ENCODE results near the gene GRID1.

GRID1 gene

GRCh38 chr10:85593226-85593772, 773.3 kb downstream of the GRID1 start:
- no peak overlapping the region for H3K4me3 ChIP-seq (ENCODE audit: low read length)
- TF ChIP-seq CTCF (IDR thresholded peaks at IDR 0.05; ENCODE audit: insufficient read depth, low read depth, low read length, missing control alignments) = no peak
- DNase-seq (ENCODE audit: low read depth) = no peak

DNA sequence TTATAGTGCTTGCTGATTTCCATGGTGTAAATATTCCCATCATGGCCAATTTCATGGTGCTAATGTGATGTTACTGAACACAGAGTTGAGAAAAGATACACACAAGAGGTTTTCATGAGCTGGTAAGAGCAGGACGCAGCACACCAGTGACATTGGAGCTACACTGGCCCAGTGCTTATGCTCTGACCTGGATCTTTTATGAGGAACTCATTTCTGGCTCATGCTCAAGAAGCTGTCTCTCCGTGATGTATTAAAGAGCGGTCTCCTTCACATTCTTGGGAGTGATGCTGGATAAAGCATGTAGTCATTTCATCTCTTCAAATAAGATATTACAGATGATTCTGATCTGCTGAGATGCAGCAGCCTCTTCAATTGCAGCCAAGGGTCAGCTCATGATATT, 785.2 kb downstream of the GRID1 start:
- H3K4me3 ChIP-seq (ENCODE audit: low read length) = no peak overlapping the region
- DNase-seq (ENCODE audit: low read depth) = no peak
- TF ChIP-seq CTCF (IDR thresholded peaks at IDR 0.05; ENCODE audit: insufficient read depth, low read depth, low read length, missing control alignments) = no peak

DNA sequence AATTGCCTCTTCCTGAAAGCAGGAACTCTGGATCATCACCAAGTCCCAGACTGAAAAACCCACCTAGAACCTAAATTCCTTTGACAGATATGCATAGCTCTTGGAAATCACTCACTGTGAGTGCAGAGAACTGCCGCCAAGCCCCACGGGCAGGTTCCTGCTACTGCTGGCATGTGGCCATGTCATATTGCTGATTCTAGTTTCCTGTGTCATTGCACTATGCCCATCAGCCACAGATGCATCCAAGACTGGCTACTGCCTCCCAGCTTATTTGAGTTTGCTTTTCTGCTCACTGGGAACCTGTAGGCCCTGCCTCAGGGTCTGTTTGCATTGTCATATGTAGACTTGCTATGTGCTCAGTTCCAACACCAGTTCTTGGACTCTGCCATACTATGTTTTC, 786.0 kb downstream of the GRID1 start:
- peak; percentile 33 for DNase-seq (ENCODE audit: low read depth)
- H3K4me3 ChIP-seq (ENCODE audit: low read length) = no peak overlapping the region
- no peak for TF ChIP-seq CTCF (IDR thresholded peaks at IDR 0.05; ENCODE audit: insufficient read depth, low read depth, low read length, missing control alignments)

DNA sequence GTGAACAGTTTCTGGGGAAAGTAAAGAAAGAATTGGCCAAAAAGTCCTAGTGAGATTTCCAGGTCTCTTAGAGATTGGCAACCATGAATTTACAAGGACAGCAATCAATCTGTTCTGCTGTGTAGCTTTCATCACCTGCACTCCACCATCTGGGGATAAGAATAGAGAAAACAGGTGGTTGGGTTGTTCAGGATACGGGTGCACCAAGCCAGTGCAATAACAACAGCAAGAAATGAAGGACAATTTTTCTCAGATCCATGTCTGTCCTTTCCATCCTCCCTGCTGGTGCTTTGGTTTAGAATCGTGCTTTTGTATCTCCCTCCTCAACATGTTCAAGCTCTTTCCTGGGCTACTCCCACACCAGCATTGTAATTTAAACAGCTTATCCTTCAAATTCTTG, 787.7 kb downstream of the GRID1 start:
- no peak for TF ChIP-seq CTCF (IDR thresholded peaks at IDR 0.05; ENCODE audit: insufficient read depth, low read depth, low read length, missing control alignments)
- H3K4me3 ChIP-seq (ENCODE audit: low read length) = no peak overlapping the region
- DNase-seq (ENCODE audit: low read depth) = no peak

GRCh38 chr10:85575441-85575840, 791.2 kb downstream of the GRID1 start:
- no peak for DNase-seq (ENCODE audit: low read depth)
- H3K4me3 ChIP-seq (ENCODE audit: low read length) = no peak overlapping the region
- TF ChIP-seq CTCF (IDR thresholded peaks at IDR 0.05; ENCODE audit: insufficient read depth, low read depth, low read length, missing control alignments) = no peak

DNA sequence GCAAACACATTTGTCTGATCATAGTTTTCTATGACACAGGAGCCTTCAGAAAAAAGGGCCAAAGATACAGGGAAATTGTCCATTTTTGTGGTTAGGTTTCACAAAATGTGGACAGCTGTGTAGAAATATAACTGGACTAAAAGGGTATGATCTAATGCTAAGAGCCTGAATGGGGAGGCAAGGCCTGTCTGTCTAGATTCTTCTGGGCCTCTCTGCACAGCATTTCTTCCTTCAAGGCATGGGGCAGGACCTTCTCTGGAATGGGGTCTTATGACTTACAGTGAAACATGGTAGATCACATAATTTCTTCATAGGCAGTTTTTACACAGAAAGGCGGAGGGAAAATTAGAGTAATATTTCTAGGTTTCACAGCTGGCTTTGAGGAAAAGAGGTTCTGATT, 795.7 kb downstream of the GRID1 start:
- H3K4me3 ChIP-seq (ENCODE audit: low read length) = no peak overlapping the region
- no peak for TF ChIP-seq CTCF (IDR thresholded peaks at IDR 0.05; ENCODE audit: insufficient read depth, low read depth, low read length, missing control alignments)
- DNase-seq (ENCODE audit: low read depth) = no peak

- H3K4me3 ChIP-seq (ENCODE audit: low read length) = no peak overlapping the region
- TF ChIP-seq CTCF (IDR thresholded peaks at IDR 0.05; ENCODE audit: insufficient read depth, low read depth, low read length, missing control alignments) = no peak
- DNase-seq (ENCODE audit: low read depth) = no peak
These were observed 801.2 kb downstream of the GRID1 start for GRCh38 chr10:85565381-85565780.
